Neural cell (in vitro differentiated cells): ENCODE measurements around the gene FAM117A. TPM values are rescaled to one million over a fixed set of nuclear protein-coding genes. Genes with fewer than 3 reads are reported as not detected.

Experiments used
- polyA plus RNA-seq: library from polyadenylated mRNA; depleted of rRNA; stranded (reverse); fragments of >200 nt; gene quantifications from 2 replicates; pipeline ENCODE4 v1.2.3, GENCODE V29; 2014

Gene FAM117A
- polyA plus RNA-seq, 1 donor from 2014 or later = 3.7 TPM

Other genes starting within 250 kb of the FAM117A start
- 2.4 TPM in 2 replicates for gene NXPH3, start 188.3 kb downstream of the FAM117A start, polyA plus RNA-seq
- gene SPOP, start 86.0 kb downstream of the FAM117A start, polyA plus RNA-seq = 71.9 and 80.9 TPM in 2 replicates
- 120 and 124 TPM in 2 replicates for gene SLC35B1, start 56.2 kb downstream of the FAM117A start, polyA plus RNA-seq
- 25.9 and 31.0 TPM in 2 replicates for gene KAT7, start 24.6 kb upstream of the FAM117A start, polyA plus RNA-seq
- not detected in 2 replicates for gene TAC4, start 83.9 kb upstream of the FAM117A start, polyA plus RNA-seq
- gene DLX4, start 205.1 kb upstream of the FAM117A start, polyA plus RNA-seq = not detected in 2 replicates
- not detected in 2 replicates for gene DLX3, start 231.1 kb upstream of the FAM117A start, polyA plus RNA-seq